ENCODE data around the gene AMMECR1L.

DNA sequence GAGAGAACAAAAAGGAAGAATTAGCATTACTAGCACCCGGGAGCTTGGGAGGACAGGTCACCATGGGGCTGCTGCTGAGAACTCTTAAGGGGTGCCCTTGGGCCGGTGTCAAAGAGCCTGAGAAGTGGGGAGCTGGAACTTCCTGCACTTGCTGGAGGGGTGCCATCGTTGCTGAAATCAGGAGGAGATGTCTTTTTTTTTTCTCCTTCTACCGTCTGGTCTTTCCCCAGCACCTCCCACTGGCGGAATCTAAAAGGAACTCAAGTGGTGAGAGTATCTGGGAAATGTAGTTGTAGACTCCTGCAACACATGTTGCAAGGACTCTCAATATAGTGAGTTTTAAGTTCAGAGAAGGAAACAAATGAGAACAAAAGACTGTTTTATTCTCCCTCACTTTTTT, 6.1 kb upstream of the AMMECR1L start:
- TF ChIP-seq, protein P1, sequence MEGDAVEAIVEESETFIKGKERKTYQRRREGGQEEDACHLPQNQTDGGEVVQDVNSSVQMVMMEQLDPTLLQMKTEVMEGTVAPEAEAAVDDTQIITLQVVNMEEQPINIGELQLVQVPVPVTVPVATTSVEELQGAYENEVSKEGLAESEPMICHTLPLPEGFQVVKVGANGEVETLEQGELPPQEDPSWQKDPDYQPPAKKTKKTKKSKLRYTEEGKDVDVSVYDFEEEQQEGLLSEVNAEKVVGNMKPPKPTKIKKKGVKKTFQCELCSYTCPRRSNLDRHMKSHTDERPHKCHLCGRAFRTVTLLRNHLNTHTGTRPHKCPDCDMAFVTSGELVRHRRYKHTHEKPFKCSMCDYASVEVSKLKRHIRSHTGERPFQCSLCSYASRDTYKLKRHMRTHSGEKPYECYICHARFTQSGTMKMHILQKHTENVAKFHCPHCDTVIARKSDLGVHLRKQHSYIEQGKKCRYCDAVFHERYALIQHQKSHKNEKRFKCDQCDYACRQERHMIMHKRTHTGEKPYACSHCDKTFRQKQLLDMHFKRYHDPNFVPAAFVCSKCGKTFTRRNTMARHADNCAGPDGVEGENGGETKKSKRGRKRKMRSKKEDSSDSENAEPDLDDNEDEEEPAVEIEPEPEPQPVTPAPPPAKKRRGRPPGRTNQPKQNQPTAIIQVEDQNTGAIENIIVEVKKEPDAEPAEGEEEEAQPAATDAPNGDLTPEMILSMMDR (IDR thresholded peaks at IDR 0.05; ENCODE audit: low read depth, low read length, missing input control) = no peak
- TF ChIP-seq RAD21 (IDR thresholded peaks at IDR 0.05) = no peak
- no peak for TF ChIP-seq SP1 (IDR thresholded peaks at IDR 0.05)
- TF ChIP-seq, protein P2, sequence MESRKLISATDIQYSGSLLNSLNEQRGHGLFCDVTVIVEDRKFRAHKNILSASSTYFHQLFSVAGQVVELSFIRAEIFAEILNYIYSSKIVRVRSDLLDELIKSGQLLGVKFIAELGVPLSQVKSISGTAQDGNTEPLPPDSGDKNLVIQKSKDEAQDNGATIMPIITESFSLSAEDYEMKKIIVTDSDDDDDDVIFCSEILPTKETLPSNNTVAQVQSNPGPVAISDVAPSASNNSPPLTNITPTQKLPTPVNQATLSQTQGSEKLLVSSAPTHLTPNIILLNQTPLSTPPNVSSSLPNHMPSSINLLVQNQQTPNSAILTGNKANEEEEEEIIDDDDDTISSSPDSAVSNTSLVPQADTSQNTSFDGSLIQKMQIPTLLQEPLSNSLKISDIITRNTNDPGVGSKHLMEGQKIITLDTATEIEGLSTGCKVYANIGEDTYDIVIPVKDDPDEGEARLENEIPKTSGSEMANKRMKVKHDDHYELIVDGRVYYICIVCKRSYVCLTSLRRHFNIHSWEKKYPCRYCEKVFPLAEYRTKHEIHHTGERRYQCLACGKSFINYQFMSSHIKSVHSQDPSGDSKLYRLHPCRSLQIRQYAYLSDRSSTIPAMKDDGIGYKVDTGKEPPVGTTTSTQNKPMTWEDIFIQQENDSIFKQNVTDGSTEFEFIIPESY (IDR thresholded peaks at IDR 0.05) = no peak
- TF ChIP-seq, protein P3, sequence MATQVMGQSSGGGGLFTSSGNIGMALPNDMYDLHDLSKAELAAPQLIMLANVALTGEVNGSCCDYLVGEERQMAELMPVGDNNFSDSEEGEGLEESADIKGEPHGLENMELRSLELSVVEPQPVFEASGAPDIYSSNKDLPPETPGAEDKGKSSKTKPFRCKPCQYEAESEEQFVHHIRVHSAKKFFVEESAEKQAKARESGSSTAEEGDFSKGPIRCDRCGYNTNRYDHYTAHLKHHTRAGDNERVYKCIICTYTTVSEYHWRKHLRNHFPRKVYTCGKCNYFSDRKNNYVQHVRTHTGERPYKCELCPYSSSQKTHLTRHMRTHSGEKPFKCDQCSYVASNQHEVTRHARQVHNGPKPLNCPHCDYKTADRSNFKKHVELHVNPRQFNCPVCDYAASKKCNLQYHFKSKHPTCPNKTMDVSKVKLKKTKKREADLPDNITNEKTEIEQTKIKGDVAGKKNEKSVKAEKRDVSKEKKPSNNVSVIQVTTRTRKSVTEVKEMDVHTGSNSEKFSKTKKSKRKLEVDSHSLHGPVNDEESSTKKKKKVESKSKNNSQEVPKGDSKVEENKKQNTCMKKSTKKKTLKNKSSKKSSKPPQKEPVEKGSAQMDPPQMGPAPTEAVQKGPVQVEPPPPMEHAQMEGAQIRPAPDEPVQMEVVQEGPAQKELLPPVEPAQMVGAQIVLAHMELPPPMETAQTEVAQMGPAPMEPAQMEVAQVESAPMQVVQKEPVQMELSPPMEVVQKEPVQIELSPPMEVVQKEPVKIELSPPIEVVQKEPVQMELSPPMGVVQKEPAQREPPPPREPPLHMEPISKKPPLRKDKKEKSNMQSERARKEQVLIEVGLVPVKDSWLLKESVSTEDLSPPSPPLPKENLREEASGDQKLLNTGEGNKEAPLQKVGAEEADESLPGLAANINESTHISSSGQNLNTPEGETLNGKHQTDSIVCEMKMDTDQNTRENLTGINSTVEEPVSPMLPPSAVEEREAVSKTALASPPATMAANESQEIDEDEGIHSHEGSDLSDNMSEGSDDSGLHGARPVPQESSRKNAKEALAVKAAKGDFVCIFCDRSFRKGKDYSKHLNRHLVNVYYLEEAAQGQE (IDR thresholded peaks at IDR 0.05) = no peak
- TF ChIP-seq, protein P4, sequence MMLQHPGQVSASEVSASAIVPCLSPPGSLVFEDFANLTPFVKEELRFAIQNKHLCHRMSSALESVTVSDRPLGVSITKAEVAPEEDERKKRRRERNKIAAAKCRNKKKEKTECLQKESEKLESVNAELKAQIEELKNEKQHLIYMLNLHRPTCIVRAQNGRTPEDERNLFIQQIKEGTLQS (IDR thresholded peaks at IDR 0.05) = no peak
- TF ChIP-seq GABPA (IDR thresholded peaks at IDR 0.05 in 1 of 2, conservative IDR thresholded peaks at IDR 0.05 in 1 of 2) = no peak
- TF ChIP-seq YY1 (IDR thresholded peaks at IDR 0.05) = no peak
- TF ChIP-seq EGR1 (IDR thresholded peaks at IDR 0.05; ENCODE audit: low read depth in 2 of 2) = no peak
- TF ChIP-seq RXRA (IDR thresholded peaks at IDR 0.05) = no peak
- TF ChIP-seq TAF1 (conservative IDR thresholded peaks at IDR 0.05) = no peak

All from liver (tissue), 3 donors.